DOHH2 (cell line): ENCODE results near the gene ELANE.
A peak's percentile ranks its signal among the peaks of the same experiment; 100 is the strongest.

Experiments
- H3F3A ChIP-seq: fragments of 200-600 bp; sonication (generic), shearing (Covaris generic); 2 replicates; pipeline ENCODE4 v1.6.0; 2016; ENCODE audit warnings: antibody characterized with exemption, mild to moderate bottlenecking; ENCODE audit not compliant: control insufficient read depth, insufficient read depth
- H3K27ac ChIP-seq: fragments of 200-600 bp; sonication (generic); 2 replicates; pipeline ENCODE4 v1.5.1; 2014; ENCODE audit warnings: low read depth, mild to moderate bottlenecking, low read length, moderate library complexity
- H3K27me3 ChIP-seq: fragments of 200-600 bp; sonication (generic); 2 replicates; pipeline ENCODE4 v1.6.1; 2014; ENCODE audit warnings: mild to moderate bottlenecking, low read length, mixed read lengths; ENCODE audit not compliant: control insufficient read depth
- H3K36me3 ChIP-seq: fragments of 200-600 bp; sonication (generic); 2 replicates; pipeline ENCODE4 v1.6.1; 2014; ENCODE audit warnings: mild to moderate bottlenecking, low read length, moderate library complexity, mixed read lengths; ENCODE audit not compliant: control insufficient read depth
- H3K4me1 ChIP-seq: fragments of 200-600 bp; sonication (generic); 2 replicates; pipeline ENCODE4 v1.6.1; 2014; ENCODE audit warnings: mild to moderate bottlenecking, low read length, mixed read lengths; ENCODE audit not compliant: control insufficient read depth
- H3K4me2 ChIP-seq: fragments of 200-600 bp; sonication (generic); 2 replicates; pipeline ENCODE4 v1.6.0; 2014; ENCODE audit warnings: mild to moderate bottlenecking, low read length, moderate library complexity
- H3K4me3 ChIP-seq: fragments of 200-600 bp; sonication (generic); 2 replicates; pipeline ENCODE4 v1.5.1; 2014; ENCODE audit warnings: mild to moderate bottlenecking, low read length, mixed read lengths
- H3K79me2 ChIP-seq: fragments of 200-600 bp; sonication (generic); 2 replicates; pipeline ENCODE4 v1.6.1; 2014; ENCODE audit warnings: mild to moderate bottlenecking, low read length, mixed read lengths; ENCODE audit not compliant: control insufficient read depth
- H3K9me2 ChIP-seq: fragments of 200-600 bp; sonication (generic); replicated peaks from 2 replicates; pipeline ENCODE4 v1.6.1; 2014; ENCODE audit warnings: mild to moderate bottlenecking, low read length, mixed read lengths; ENCODE audit not compliant: control insufficient read depth
- H3K9me3 ChIP-seq: fragments of 200-600 bp; sonication (generic); 2 replicates; pipeline ENCODE4 v1.6.1; 2014; ENCODE audit warnings: antibody characterized with exemption, low read length, mixed read lengths; ENCODE audit not compliant: control insufficient read depth, insufficient read depth
- H4K20me1 ChIP-seq: fragments of 200-600 bp; sonication (generic); 2 replicates; pipeline ENCODE4 v1.6.0; 2014; ENCODE audit warnings: low read depth, mild to moderate bottlenecking, antibody characterized with exemption, low read length, moderate library complexity; ENCODE audit not compliant: control insufficient read depth, insufficient read depth
- EZH2phosphoT487 ChIP-seq: fragments of 200-600 bp; sonication (generic); IDR thresholded peaks from 2 replicates; pipeline ENCODE4 v1.6.1; 2017; ENCODE audit warnings: borderline replicate concordance, mild to moderate bottlenecking, antibody characterized with exemption, low read length, moderate library complexity, mixed read lengths
- TF ChIP-seq, protein P1 (sequence below): fragments of 200-600 bp; sonication (generic); IDR thresholded peaks from one replicate; pipeline ENCODE4 v1.5.1; 2014; ENCODE audit warnings: antibody characterized with exemption, mild to moderate bottlenecking, low read depth, low read length; ENCODE audit not compliant: poor library complexity, severe bottlenecking

The ELANE gene

DNA sequence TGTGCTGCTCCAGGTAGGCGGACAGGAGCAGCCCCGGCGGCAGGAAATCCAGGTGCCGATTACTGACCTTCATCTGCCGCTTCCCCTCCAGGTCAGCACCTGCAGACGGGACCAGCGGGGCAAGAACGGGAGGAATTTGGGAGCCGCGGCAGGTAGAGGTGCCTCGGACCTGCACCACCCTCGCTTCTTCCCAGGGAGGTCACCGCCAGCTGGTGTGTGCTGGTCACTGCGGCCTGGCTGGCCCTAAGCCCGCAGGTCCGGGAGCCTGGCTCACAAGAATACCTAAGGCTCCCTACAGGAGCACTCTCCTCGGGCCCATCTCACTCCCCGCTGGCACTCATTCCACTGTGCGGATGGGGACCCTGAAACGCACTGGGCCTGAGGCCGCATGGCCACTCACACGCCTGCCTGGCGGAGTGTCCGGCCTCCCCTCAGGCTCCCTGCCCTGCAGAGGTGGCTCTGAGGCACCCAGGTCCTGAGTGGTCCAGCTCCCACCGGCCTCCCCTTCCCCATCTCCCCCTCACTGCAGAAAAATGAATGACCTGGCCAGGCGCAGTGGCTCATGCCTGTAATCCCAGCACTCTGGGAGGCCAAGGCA, 45.4 kb downstream of the ELANE start:
- peaks cover 8% of the 10 kb centered on the region; the same call in 1 of the 2 replicates for H4K20me1 ChIP-seq
- peaks cover 9% of the 10 kb centered on the region; the same call in 1 of the 2 replicates for H3K36me3 ChIP-seq
- no peaks in the 10 kb centered on the region for H3K79me2 ChIP-seq
- no peaks in the 10 kb centered on the region for H3K9me3 ChIP-seq
- no peak overlapping the region for H3K4me3 ChIP-seq
- H3K4me1 ChIP-seq = peaks cover 32% of the 10 kb centered on the region
- no peak overlapping the region for H3K4me2 ChIP-seq
- no peaks in the 10 kb centered on the region for H3K27me3 ChIP-seq
- H3K27ac ChIP-seq = no peak overlapping the region
- H3K9me2 ChIP-seq = no peaks in the 10 kb centered on the region
- no peak for TF ChIP-seq EZH2phosphoT487
- TF ChIP-seq, protein P1, sequence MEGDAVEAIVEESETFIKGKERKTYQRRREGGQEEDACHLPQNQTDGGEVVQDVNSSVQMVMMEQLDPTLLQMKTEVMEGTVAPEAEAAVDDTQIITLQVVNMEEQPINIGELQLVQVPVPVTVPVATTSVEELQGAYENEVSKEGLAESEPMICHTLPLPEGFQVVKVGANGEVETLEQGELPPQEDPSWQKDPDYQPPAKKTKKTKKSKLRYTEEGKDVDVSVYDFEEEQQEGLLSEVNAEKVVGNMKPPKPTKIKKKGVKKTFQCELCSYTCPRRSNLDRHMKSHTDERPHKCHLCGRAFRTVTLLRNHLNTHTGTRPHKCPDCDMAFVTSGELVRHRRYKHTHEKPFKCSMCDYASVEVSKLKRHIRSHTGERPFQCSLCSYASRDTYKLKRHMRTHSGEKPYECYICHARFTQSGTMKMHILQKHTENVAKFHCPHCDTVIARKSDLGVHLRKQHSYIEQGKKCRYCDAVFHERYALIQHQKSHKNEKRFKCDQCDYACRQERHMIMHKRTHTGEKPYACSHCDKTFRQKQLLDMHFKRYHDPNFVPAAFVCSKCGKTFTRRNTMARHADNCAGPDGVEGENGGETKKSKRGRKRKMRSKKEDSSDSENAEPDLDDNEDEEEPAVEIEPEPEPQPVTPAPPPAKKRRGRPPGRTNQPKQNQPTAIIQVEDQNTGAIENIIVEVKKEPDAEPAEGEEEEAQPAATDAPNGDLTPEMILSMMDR = no peak
- peaks cover 2% of the 10 kb centered on the region; the same call in 1 of the 2 replicates for H3F3A ChIP-seq

GRCh38 chr19:898663-899062, 46.6 kb downstream of the ELANE start:
- H3K9me3 ChIP-seq = no peaks in the 10 kb centered on the region
- 0 out of 2 replicates have a peak overlapping the region, but pooled peaks have one; percentile 20 for H3K27ac ChIP-seq
- H3K27me3 ChIP-seq = no peaks in the 10 kb centered on the region
- TF ChIP-seq, protein P1 = no peak
- no peak for TF ChIP-seq EZH2phosphoT487
- no peak overlapping the region for H3K4me3 ChIP-seq
- no peaks in the 10 kb centered on the region; the same call in 1 of the 2 replicates for H3K79me2 ChIP-seq
- peaks cover 6% of the 10 kb centered on the region for H3F3A ChIP-seq
- H3K4me2 ChIP-seq = peak overlapping the region; percentile 42
- peaks cover 9% of the 10 kb centered on the region; the same call in 1 of the 2 replicates for H3K36me3 ChIP-seq
- peaks cover 27% of the 10 kb centered on the region for H3K4me1 ChIP-seq
- peaks cover 8% of the 10 kb centered on the region; the same call in 1 of the 2 replicates for H4K20me1 ChIP-seq
- H3K9me2 ChIP-seq = no peaks in the 10 kb centered on the region

GRCh38 chr19:899336-900042, 47.4 kb downstream of the ELANE start:
- peaks cover 6% of the 10 kb centered on the region for H3F3A ChIP-seq
- peaks cover 25% of the 10 kb centered on the region for H3K4me1 ChIP-seq
- no peak overlapping the region for H3K4me3 ChIP-seq
- peaks cover 8% of the 10 kb centered on the region; the same call in 1 of the 2 replicates for H4K20me1 ChIP-seq
- no peaks in the 10 kb centered on the region for H3K9me3 ChIP-seq
- H3K27ac ChIP-seq = no peak overlapping the region
- H3K27me3 ChIP-seq = no peaks in the 10 kb centered on the region
- H3K4me2 ChIP-seq = peak overlapping the region; percentile 42
- peaks cover 5% of the 10 kb centered on the region; the same call in 1 of the 2 replicates for H3K79me2 ChIP-seq
- TF ChIP-seq, protein P1 = no peak
- TF ChIP-seq EZH2phosphoT487 = no peak
- H3K36me3 ChIP-seq = peaks cover 9% of the 10 kb centered on the region; the same call in 1 of the 2 replicates
- no peaks in the 10 kb centered on the region for H3K9me2 ChIP-seq
